Neural cell (in vitro differentiated cells): ENCODE data around the gene TSPEAR. TPM values are rescaled to one million over a fixed set of nuclear protein-coding genes. Genes with fewer than 3 reads are reported as not detected.
"Not testable (repeated sequence)": the region's sequence is repeated elsewhere in the genome, so short reads cannot be mapped to it uniquely, and the experiment has no call there.

Experiments
- H2AFZ ChIP-seq: fragments of 200-600, 300-800 bp; sonication (generic), shearing (Covaris generic); 2 replicates; pipeline ENCODE4 v1.6.0; 2014; ENCODE audit warnings: low read depth, mild to moderate bottlenecking, antibody characterized with exemption, low read length, moderate library complexity
- H3F3A ChIP-seq: fragments of 200-600 bp; shearing (Covaris generic); 2 replicates; pipeline ENCODE4 v1.6.1; 2016; ENCODE audit warnings: mild to moderate bottlenecking, moderate library complexity, mixed read lengths, antibody characterized with exemption, low read length; ENCODE audit not compliant: insufficient read depth, poor library complexity, severe bottlenecking
- H3K27ac ChIP-seq: fragments of 200-600, 300-800 bp; sonication (generic), shearing (Covaris generic); 2 replicates; pipeline ENCODE4 v1.5.1; 2014; ENCODE audit warnings: mild to moderate bottlenecking, low read length, moderate library complexity
- H3K27me3 ChIP-seq: fragments of 300-800, 200-600 bp; sonication (generic), shearing (Covaris generic); 2 replicates; pipeline ENCODE4 v1.6.0; 2014; ENCODE audit warnings: mild to moderate bottlenecking, low read depth, low read length, moderate library complexity; ENCODE audit not compliant: insufficient read depth
- H3K36me3 ChIP-seq: fragments of 300-800, 200-600 bp; sonication (generic), shearing (Covaris generic); 2 replicates; pipeline ENCODE4 v1.5.1; 2014; ENCODE audit warnings: mild to moderate bottlenecking, antibody characterized with exemption, low read length, moderate library complexity; ENCODE audit not compliant: insufficient read depth
- H3K4me2 ChIP-seq: fragments of 300-800, 200-600 bp; sonication (generic), shearing (Covaris generic); 2 replicates; pipeline ENCODE4 v1.6.0; 2014; ENCODE audit warnings: mild to moderate bottlenecking, low read length
- H3K4me3 ChIP-seq: fragments of 300-800, 200-600 bp; sonication (generic), shearing (Covaris generic); 2 replicates; pipeline ENCODE4 v1.5.1; 2014; ENCODE audit warnings: mild to moderate bottlenecking, low read length, moderate library complexity
- H3K79me2 ChIP-seq: fragments of 200-600 bp; shearing (Covaris generic); replicated peaks from 2 replicates; pipeline ENCODE4 v1.6.0; 2014; ENCODE audit warnings: mild to moderate bottlenecking, low read length, moderate library complexity; ENCODE audit not compliant: insufficient read depth
- H3K9ac ChIP-seq: fragments of 300-800, 200-600 bp; sonication (generic), shearing (Covaris generic); 2 replicates; pipeline ENCODE4 v1.6.1; 2016; ENCODE audit warnings: mild to moderate bottlenecking, low read length, mixed read lengths
- H3K9me2 ChIP-seq: fragments of 200-600 bp; shearing (Covaris generic); 2 replicates; pipeline ENCODE4 v1.6.1; 2016; ENCODE audit warnings: mild to moderate bottlenecking, low read length, mixed read lengths; ENCODE audit not compliant: insufficient read depth
- H3K9me3 ChIP-seq: fragments of 200-600, 300-800 bp; sonication (generic), shearing (Covaris generic); 2 replicates; pipeline ENCODE4 v1.6.1; 2016; ENCODE audit warnings: mild to moderate bottlenecking, mixed run types, low read length, moderate library complexity, mixed read lengths
- H4K20me1 ChIP-seq: fragments of 200-600 bp; shearing (Covaris generic); 2 replicates; pipeline ENCODE4 v1.6.1; 2016; ENCODE audit warnings: mild to moderate bottlenecking, mixed run types; ENCODE audit not compliant: insufficient read depth
- CTCF ChIP-seq: fragments of 450-650 bp; IDR thresholded peaks from 2 replicates; pipeline ENCODE4 v1.5.1; 2014; ENCODE audit warnings: antibody characterized with exemption, mild to moderate bottlenecking, moderate library complexity; ENCODE audit not compliant: poor library complexity, severe bottlenecking
- EP300 ChIP-seq: fragments of 450-650 bp; conservative IDR thresholded peaks from 2 replicates; pipeline ENCODE4 v1.6.1; 2014; ENCODE audit warnings: antibody characterized with exemption, mild to moderate bottlenecking, moderate library complexity; ENCODE audit not compliant: poor library complexity, severe bottlenecking
- EZH2 ChIP-seq: fragments of 200-600, 300-800 bp; shearing (Covaris generic), sonication (generic); IDR thresholded peaks from 2 replicates; pipeline ENCODE4 v1.6.1; 2014; ENCODE audit warnings: antibody characterized with exemption, low read length, borderline replicate concordance, mild to moderate bottlenecking; ENCODE audit not compliant: insufficient read depth, poor library complexity, severe bottlenecking
- MXI1 ChIP-seq: fragments of 450-650 bp; conservative IDR thresholded peaks from 2 replicates; pipeline ENCODE4 v1.6.1; 2014; ENCODE audit warnings: antibody characterized with exemption, mild to moderate bottlenecking; ENCODE audit not compliant: poor library complexity, severe bottlenecking
- POLR2AphosphoS5 ChIP-seq: IDR thresholded peaks from 2 replicates; pipeline ENCODE4 v1.6.1; 2012
- RAD21 ChIP-seq: fragments of 450-650 bp; conservative IDR thresholded peaks from 2 replicates; pipeline ENCODE4 v1.6.1; 2014; ENCODE audit warnings: antibody characterized with exemption, mild to moderate bottlenecking, moderate library complexity
- REST ChIP-seq: IDR thresholded peaks from 2 replicates; pipeline ENCODE4 v1.6.1; 2012; ENCODE audit warnings: borderline replicate concordance
- SMC3 ChIP-seq: fragments of 450-650 bp; conservative IDR thresholded peaks from 2 replicates; pipeline ENCODE4 v1.6.1; 2014; ENCODE audit warnings: antibody characterized with exemption, mild to moderate bottlenecking, moderate library complexity; ENCODE audit not compliant: poor library complexity
- TAF1 ChIP-seq: IDR thresholded peaks from 2 replicates; pipeline ENCODE4 v1.6.1; 2012; ENCODE audit warnings: low read depth
- polyA plus RNA-seq: library from polyadenylated mRNA; depleted of rRNA; stranded (reverse); fragments of >200 nt; gene quantifications from 2 replicates; pipeline ENCODE4 v1.2.3, GENCODE V29; 2014

The TSPEAR gene
- polyA plus RNA-seq, 1 donor from 2014 or later, result 0.19 TPM

- no peaks in the 10 kb centered on the region for H3K36me3 ChIP-seq
- H4K20me1 ChIP-seq, result no peaks in the 10 kb centered on the region
- no peaks in the 10 kb centered on the region for H3F3A ChIP-seq
- no peaks in the 10 kb centered on the region for H3K9me3 ChIP-seq
- no peak for TF ChIP-seq SMC3
- TF ChIP-seq POLR2AphosphoS5, result no peak
- no peak for TF ChIP-seq TAF1
- no peak for TF ChIP-seq EP300
- TF ChIP-seq MXI1, result no peak
- no peak for TF ChIP-seq REST
- no peak for TF ChIP-seq CTCF
- no peak for TF ChIP-seq RAD21
- no peak within 1 kb of the TSS for H3K9ac ChIP-seq
- no peaks in the 10 kb centered on the region for H3K27me3 ChIP-seq
- H3K79me2 ChIP-seq, result no peaks in the 10 kb centered on the region
- no peak within 1 kb of the TSS for H3K4me2 ChIP-seq
- no peak within 1 kb of the TSS for H3K27ac ChIP-seq
- H3K4me3 ChIP-seq, result no peak within 1 kb of the TSS
- H2AFZ ChIP-seq, result no peak within 1 kb of the TSS
- H3K9me2 ChIP-seq, result no peaks in the 10 kb centered on the region
Measured at GRCh38 chr21:44551340-44551961, 159.9 kb downstream of the TSPEAR start, which contains the start of gene KRTAP10-2. Gene KRTAP10-2 (minus strand): TSS chr21:44551505. CDS start chr21:44551458, 47 bp downstream.

GRCh38 chr21:44550807-44551206 is 160.6 kb downstream of the TSPEAR start:
- no peaks in the 10 kb centered on the region for H3F3A ChIP-seq
- H3K9me2 ChIP-seq, result no peaks in the 10 kb centered on the region
- no peaks in the 10 kb centered on the region for H3K9me3 ChIP-seq
- H4K20me1 ChIP-seq, result no peaks in the 10 kb centered on the region
- no peak overlapping the region for H3K4me2 ChIP-seq
- no peak overlapping the region for H3K27ac ChIP-seq
- TF ChIP-seq MXI1 (no peak), CTCF (no peak), RAD21 (no peak), EZH2 (no peak), TAF1 (no peak), EP300 (no peak), REST (no peak), SMC3 (no peak), POLR2AphosphoS5 (no peak)
- H3K9ac ChIP-seq, result no peak overlapping the region
- H3K4me3 ChIP-seq, result no peak overlapping the region
- no peaks in the 10 kb centered on the region for H3K36me3 ChIP-seq
- H3K27me3 ChIP-seq, result no peaks in the 10 kb centered on the region
- H3K79me2 ChIP-seq, result no peaks in the 10 kb centered on the region
- no peak overlapping the region for H2AFZ ChIP-seq

- not testable (repeated sequence) for H3K9me2 ChIP-seq, H3K9ac ChIP-seq, H3K79me2 ChIP-seq, H3K27ac ChIP-seq, H3K4me2 ChIP-seq, H2AFZ ChIP-seq, H3K36me3 ChIP-seq, H4K20me1 ChIP-seq, H3K4me3 ChIP-seq, H3F3A ChIP-seq, H3K9me3 ChIP-seq, H3K27me3 ChIP-seq
Measured at GRCh38 chr21:44550285-44550684, 161.1 kb downstream of the TSPEAR start.
